GM18526 (cell line): ENCODE data around the gene TEX35.

Experiments used
- POLR2A ChIP-seq: IDR thresholded peaks from 3 replicates; pipeline ENCODE4 v1.6.1; 2011; ENCODE audit not compliant: insufficient read length; ENCODE audit errors: extremely low read depth

Gene TEX35

GRCh38 chr1:178503849-178504248 is 9.1 kb upstream of the TEX35 start:
- no peak for TF ChIP-seq POLR2A

GRCh38 chr1:178504286-178504685 is 8.6 kb upstream of the TEX35 start:
- no peak for TF ChIP-seq POLR2A

DNA sequence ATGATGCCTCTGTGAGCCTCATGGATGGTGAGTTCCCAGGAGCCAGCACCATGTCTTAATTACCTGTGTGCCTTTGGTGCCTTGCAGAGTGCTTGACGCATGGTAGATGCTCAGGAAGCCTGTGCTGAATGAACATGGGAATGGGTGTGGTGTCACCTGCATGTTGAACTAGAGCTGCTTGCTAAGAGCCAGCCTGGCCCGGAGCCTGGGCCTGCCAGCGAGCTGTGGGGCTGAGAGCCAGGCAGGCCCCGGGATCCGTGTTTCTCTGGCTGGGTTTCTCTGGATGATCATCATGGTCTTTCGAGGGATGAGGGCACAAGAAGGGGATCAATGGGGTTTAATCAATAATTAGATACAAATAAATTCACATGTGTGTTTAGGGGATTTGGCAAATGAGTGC is 6.7 kb upstream of the TEX35 start:
- TF ChIP-seq POLR2A: no peak

DNA sequence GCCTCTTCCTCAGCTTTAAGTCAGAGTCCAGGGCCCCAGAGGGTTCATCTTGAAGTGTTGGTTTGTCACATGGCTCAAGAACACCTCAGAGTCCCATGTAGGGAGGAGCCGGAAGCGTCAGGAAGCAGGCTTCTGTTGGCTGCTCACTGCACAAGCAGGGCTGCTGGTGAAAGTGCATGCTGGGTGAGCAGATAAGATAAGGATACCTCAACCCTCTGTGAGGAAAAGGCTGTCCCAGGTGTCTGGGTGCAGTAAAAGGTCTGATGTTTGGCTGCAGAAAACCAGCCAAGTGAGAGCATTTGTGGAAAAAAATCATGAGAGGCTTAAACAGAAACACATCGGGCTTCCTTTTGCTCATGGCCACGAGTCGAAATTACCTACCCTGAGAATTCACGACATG is 6.2 kb upstream of the TEX35 start:
- TF ChIP-seq POLR2A: no peak

- no peak for TF ChIP-seq POLR2A
These were observed 3.4 kb upstream of the TEX35 start for GRCh38 chr1:178509414-178510007.

DNA sequence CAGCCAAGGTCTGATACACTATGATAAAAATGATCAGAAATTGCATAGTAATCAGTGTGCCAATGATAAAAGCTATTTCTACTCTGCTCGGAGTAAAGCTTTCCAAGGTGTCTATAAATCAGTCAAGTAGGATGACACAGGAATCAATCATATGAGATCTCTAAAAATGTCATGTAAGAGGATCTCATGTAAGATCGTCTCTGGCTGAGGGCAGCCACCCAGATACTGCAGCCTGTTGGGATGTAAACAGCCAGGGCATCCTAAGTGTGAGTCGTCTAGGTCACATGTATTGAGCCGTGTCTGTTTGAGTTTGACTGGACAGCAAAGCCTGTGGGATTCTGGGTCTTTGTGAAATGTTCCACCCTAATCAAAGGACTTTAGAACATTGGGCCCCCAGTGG is 2.8 kb upstream of the TEX35 start:
- no peak for TF ChIP-seq POLR2A

- no peak for TF ChIP-seq POLR2A
These were observed 522 bp downstream of the TEX35 start for GRCh38 chr1:178513278-178513983.

DNA sequence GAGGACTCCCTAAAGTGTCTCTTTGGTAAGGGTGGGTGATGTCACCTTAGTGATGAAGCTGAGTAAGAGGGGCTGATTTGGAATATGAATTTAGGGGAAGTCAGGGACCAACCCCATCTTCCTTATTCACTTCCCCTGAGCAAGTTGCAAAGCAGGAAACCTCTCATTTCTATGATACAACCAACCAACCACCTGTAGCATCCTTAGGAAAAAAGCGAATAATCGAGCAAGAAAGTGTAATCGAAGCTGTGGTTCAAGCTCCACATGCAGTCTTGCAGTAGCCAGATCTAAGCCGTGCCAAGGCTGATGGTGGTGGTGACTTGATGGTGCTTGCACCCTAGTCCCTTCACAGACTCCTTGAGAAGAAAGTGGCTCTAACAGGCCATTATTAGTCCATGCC is 3.2 kb downstream of the TEX35 start:
- TF ChIP-seq POLR2A: no peak

GRCh38 chr1:178518894-178519293 is 6.0 kb downstream of the TEX35 start:
- TF ChIP-seq POLR2A: no peak

DNA sequence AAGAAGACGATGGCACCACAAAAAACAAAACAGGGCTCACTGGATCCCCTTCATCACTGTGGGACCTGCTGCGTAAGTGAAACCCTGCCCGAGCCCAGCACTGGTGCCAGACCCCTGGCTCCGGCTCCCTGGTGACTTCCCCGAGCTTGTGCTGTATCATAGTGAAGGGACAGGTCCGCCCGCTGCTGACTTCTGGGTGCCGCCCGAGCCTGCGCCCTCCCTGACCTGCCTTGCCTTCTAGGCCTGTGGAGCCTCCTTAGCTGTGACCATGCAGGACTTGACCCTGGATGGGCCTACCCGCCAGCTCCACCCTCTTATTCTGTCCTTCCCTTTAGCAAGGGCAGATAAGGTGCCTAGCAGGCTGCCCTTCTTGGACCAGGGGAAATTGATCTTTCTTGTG is 7.9 kb downstream of the TEX35 start:
- no peak for TF ChIP-seq POLR2A

- TF ChIP-seq POLR2A: no peak
These were observed 8.3 kb downstream of the TEX35 start for GRCh38 chr1:178521241-178521640.

DNA sequence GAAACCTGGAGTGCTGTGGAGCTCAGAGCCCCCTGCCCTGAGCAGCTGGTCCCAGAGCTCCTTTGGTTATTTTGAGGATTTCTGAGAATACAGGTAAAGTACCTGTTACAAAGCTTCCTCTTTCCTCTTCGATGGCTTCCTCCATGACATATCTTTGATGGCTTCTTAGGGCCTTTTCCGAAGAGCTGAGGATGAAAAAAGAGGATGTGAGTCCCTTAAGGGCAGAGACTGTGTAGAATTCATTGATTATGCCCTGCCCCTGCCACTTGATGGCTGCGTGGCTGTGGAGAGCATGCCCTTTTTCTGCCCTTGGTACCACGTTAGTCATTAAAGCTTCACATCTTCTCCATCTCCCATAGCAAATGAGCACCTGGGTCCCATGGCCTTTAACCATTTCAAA is 14.2 kb downstream of the TEX35 start:
- no peak for TF ChIP-seq POLR2A

DNA sequence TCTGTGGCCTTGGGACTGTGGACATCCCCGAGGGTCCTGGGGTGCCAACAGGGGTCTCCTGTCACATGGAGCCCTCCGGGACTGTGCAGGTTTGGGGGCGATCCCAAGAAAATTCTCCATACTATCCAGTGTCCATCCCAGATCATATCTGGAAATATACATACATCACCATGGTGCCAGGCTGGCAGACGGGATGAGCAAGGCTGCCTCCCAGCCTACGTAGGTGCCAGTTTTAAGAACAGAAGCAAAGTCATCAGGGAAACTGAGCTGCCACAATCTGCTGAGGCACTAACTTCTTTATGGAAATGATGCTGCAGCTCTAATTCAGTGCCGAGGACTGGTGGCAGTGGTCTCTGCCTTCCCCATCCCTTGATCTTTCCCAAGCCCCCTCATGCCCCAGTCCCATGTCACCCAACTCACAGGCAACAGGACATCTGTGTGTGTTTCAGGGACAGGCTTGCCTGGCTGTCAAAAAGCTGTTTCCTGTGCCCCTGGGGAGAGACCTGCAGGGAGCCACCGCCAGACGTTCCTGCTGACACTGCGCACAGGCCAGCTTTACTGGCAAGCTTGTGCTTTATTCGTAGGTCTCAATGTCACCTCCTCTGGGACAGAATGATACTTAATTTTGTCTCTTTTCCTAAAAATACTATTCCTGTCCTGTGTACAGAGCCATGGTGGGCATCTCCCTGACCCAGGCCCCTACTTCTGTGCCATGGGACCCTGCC is 15.5 kb downstream of the TEX35 start:
- TF ChIP-seq POLR2A: no peak

- TF ChIP-seq POLR2A: no peak
These were observed 16.0 kb downstream of the TEX35 start for GRCh38 chr1:178528953-178529335.

DNA sequence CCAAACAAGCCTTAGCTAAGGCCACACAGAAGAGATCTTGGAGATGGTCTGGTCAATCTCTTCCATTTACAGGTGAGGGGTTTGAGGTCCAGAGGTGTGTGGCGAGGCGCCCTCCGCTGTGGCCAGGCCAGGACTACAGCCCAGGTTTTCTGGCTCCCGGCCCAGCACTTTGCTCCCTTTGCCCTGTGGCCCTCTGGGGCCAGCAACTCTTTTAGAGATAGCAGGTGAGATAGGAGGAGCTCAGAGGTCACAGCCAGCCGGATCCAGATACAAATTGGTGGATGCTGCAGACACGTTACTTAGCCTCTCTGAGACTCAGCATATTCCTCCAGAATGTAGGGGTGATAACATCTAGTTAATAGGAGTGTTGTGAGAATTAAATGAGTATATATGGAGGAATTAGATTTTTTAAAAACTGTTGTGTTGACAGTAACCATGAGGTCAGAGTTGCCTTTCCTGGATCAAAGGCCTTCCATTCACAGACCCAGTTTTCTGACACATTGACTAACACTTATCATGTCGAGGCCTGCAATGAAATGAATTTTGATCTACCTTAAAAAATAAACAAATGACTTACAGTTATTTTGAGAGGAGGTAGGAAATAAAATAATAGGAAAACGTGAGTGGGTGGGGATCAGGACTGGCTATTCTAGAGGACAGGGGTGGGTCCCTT is 16.6 kb downstream of the TEX35 start:
- TF ChIP-seq POLR2A: no peak

DNA sequence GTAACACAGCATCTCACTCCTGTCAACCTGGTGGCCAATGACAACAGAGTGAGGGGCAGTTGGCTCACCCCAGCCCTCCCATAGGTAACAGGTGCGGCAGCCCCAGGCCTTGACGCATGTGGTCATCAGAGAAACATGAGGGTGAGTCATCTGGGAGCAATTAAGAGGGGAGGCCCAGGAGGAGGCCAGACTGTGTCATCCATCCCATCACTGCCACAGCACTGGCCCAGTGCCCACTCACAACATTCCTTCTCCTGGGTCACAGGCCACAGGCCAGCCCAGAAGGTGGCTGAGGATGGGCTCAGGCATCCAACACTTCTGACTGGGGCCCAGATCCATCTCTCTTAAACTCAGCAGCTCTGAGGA is 17.1 kb downstream of the TEX35 start:
- no peak for TF ChIP-seq POLR2A
